ENCODE data around the gene OR1A1.
"Not testable (repeated sequence)": the region's sequence is repeated elsewhere in the genome, so short reads cannot be mapped to it uniquely, and the experiment has no call there.

- not testable (repeated sequence) for TF ChIP-seq MAF1 (CRISPR knock-in tag; IDR thresholded peaks at IDR 0.05; ENCODE audit: borderline replicate concordance); ZNF768 (CRISPR knock-in tag; IDR thresholded peaks at IDR 0.05); NBN (conservative IDR thresholded peaks at IDR 0.05); ASH2L (IDR thresholded peaks at IDR 0.05; ENCODE audit: insufficient read length, low read depth, low read length); JUND (CRISPR knock-in tag; IDR thresholded peaks at IDR 0.05); ZNF10 (CRISPR knock-in tag; IDR thresholded peaks at IDR 0.05; ENCODE audit: borderline replicate concordance, low read depth); MEIS1 (CRISPR knock-in tag; IDR thresholded peaks at IDR 0.05; ENCODE audit: borderline replicate concordance); SRF (IDR thresholded peaks at IDR 0.05; ENCODE audit: low read depth, low read length); CTCF (CRISPR knock-in tag; IDR thresholded peaks at IDR 0.05); USF2 (IDR thresholded peaks at IDR 0.05; ENCODE audit: low read depth, low read length); USF2 (CRISPR knock-in tag; IDR thresholded peaks at IDR 0.05; ENCODE audit: borderline replicate concordance); ZBTB7A (CRISPR knock-in tag; IDR thresholded peaks at IDR 0.05); SIX1 (CRISPR knock-in tag; IDR thresholded peaks at IDR 0.05; ENCODE audit: borderline replicate concordance); RFX5 (IDR thresholded peaks at IDR 0.05; ENCODE audit: low read depth, low read length); HES4 (CRISPR knock-in tag; IDR thresholded peaks at IDR 0.05; ENCODE audit: borderline replicate concordance)
Observed at GRCh38 chr17:3224721-3225352, 17.4 kb downstream of the OR1A1 start.
